MM.1S (cell line): ENCODE results near the gene SIRT7.

Experiments
- EZH2 ChIP-seq: fragments of 300-600 bp; sonication (generic); optimal IDR thresholded peaks from 2 replicates; pipeline ENCODE3; 2017; ENCODE audit warnings: low read depth, mild to moderate bottlenecking, antibody characterized with exemption, low read length, mixed read lengths
- EZH2phosphoT487 ChIP-seq: fragments of 300-600 bp; sonication (generic); IDR thresholded peaks from 2 replicates; pipeline ENCODE4 v1.6.1; 2018; ENCODE audit warnings: antibody characterized with exemption, low read length
- TF ChIP-seq, protein P1 (sequence below): fragments of 300-600 bp; sonication (generic); IDR thresholded peaks from 2 replicates; pipeline ENCODE4 v1.5.1; 2016; ENCODE audit warnings: antibody characterized with exemption, low read length, mixed read lengths

DNA sequence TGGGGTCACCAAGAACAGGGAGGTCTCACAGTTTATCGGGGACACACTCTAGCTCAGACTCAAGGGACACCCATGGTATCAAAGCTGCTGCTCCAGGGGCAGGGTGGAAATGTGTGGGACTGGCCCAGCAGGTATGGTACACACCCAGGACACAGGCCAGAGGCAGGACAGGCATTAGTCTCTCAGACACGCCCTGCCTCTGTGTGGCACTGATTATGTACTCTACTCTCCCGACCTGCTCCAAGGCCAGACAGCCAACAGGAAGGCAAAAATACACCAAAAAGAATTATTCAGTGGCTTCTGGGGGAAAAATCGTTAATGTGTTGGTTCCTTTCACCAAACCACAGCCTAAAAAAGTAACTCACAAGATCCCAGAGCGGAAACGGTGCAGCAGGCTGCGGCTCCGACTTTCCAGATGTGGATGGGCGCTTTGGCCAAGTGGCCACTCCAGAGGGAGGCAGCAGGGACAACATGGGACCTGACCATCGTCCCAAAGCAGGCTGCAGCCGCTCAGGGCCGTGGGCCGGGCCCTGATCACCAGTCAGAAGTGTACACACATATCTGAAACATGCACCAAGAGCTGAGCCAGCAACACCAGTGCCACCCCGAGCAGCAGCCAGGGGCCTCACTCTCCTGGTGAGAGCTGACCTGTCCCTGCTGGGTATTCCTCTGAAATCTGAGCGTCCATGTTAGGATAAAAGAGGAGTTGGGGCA, 1.0 kb upstream of the SIRT7 start:
- TF ChIP-seq, protein P1, sequence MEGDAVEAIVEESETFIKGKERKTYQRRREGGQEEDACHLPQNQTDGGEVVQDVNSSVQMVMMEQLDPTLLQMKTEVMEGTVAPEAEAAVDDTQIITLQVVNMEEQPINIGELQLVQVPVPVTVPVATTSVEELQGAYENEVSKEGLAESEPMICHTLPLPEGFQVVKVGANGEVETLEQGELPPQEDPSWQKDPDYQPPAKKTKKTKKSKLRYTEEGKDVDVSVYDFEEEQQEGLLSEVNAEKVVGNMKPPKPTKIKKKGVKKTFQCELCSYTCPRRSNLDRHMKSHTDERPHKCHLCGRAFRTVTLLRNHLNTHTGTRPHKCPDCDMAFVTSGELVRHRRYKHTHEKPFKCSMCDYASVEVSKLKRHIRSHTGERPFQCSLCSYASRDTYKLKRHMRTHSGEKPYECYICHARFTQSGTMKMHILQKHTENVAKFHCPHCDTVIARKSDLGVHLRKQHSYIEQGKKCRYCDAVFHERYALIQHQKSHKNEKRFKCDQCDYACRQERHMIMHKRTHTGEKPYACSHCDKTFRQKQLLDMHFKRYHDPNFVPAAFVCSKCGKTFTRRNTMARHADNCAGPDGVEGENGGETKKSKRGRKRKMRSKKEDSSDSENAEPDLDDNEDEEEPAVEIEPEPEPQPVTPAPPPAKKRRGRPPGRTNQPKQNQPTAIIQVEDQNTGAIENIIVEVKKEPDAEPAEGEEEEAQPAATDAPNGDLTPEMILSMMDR: no peak
- TF ChIP-seq EZH2phosphoT487 (no peak), EZH2 (no peak)
